ENCODE measurements around the gene B4GALT5.

B4GALT5 gene

DNA sequence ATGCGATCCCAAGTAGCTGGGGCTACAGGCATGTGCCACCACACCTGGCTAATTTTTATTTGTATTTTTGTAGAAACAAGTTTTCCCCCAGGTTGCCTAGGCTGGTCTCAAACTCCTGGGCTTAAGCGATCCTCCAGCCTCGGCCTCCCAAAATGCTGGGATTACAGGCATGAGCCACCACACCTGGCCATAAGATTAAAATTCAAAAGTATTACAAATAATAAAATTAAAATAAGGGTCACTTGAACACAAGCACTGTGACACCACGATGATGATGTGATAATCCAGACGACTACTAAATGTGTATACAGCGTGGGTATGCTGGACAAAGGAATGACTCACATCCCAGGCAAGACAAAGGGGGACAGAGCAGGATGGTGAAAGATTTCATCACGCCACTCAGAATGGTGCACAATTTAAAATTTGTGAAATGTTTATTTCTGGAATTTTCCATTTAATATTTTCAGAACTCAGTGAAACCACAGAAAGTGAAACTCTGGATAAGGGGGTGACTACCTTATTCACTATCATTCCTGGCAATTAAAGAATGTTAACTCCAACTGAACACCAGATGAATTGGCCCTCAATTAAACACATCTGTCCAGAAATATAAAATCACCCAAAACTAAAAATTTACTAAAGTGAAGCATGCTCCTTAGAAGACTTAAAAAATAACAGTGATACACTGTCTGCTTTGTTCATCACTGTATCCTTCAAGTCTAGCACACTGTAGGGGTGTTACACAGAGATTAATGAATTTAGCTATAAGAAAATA lies 13.1 kb downstream of the B4GALT5 start:
- peak in 1 of 2 donors; percentile 19 for DNase-seq

- no peak for DNase-seq
These were observed 14.3 kb downstream of the B4GALT5 start for GRCh38 chr20:49699200-49699992.

DNA sequence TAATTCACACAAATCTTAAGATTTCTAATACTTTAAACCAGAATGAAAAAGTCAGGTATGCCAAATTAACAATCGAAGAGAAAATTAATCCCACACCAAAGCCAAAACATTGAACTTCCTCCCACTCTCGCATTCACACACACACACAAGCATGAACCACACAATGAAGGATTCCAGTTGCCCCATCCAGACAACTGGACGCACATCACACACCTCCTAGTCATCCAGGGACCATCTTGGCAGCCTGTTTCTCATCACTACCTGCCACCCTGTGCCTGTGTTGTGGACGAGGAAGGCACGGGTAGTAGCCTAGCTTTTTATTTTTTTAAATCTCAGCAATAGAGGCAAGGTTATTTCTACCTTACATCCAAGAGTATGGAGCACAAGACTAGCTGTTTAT lies 15.2 kb downstream of the B4GALT5 start:
- no peak for DNase-seq

GRCh38 chr20:49697071-49697470 lies 16.6 kb downstream of the B4GALT5 start:
- DNase-seq: no peak

DNA sequence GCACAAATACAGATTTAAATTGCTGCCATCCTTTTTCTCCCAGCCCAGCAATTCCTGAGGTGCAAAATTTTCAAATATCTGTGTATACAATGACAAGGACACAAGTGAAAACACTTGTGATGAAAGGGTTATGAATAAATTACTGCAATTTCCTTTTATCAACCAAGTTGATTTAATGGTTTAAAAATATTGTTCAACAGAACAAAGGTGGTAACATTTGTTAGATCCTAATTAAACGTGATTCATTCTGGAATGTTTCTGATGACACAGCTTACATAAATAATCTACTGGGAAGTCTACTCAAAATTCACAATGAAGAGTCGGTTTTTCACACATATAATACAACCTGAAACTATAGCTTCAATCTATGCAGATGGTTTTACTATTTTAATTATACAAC lies 17.1 kb downstream of the B4GALT5 start:
- no peak for DNase-seq

- DNase-seq: no peak
These were observed 17.8 kb downstream of the B4GALT5 start for GRCh38 chr20:49695830-49696229.

DNA sequence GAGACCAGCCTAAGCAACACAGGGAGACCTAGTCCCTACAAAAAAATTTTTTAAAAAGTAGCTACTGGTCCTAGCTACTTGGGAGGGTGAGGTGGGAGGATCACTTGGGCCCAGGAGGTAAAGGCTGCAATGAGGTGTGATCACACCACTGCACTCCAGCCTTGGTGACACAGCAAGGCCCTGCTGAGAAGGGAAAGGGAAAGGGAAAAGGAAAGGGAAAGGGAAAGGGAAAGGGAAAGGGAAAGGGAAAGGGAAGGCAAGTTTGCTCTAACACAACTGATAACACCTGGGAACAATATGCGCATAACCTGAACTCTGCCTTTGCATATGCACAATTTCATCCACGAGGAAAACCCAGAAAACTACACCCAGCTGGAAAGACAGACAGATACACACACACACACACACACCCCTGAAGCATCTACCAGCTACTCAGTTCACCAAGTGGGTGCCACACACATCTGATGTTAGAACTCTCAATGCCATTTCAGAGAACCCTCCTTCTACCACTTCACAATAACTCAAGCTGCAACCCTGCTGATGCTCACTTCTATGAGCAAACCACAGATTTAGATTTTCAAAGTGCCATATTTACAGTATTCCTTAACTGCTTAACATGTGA lies 19.1 kb downstream of the B4GALT5 start:
- no peak for DNase-seq

DNA sequence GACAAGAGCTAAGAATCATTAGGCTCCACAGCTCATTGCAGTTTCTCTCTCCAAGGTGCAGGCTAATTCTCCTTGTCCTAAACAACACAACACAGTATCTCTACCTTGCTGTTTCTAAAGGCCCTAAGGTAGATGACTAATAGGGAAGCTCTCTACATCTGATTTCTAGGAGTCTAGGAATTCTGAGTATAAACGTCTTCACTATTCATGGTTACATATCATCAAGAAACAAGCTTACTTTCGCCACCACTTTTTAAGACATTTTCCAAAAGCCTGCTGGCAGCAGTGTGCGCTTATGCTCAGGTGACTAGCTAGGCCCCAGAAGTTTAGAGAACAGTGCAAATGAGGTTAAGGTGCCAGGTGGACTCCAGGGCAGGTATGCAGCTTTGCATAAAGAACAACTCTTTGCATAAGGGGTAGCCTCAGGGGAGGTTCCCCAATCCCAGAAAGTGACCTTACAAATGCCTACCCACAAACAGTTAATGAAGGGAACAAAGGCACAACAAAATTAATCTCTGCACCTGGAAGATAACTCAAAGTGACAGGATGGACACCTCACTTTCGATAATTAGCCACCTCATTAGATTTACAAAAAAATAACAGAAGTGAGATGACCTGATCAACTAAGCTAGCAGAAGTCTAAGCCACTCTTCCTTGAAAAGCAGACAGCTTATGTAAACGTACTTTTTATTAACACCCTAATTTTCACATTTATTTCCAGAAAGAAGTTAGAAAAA lies 20.1 kb downstream of the B4GALT5 start:
- DNase-seq: no peak

DNA sequence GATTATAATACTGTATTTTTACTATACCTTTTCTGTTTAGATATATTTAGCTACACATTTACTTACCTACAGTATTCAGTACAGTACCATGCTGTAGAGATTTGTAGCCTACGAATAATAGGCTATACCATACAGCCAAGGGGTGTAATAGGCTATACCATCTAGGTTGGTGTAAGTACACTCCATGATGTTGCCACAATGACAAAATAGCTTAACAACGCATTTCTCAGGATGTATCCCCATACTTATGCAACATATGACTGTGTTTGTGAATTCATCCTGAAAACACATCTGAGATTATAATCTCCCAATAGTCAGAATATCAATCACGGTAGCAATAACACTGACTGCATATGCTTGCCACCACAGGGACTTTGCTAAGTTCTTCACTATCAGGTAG lies 20.7 kb downstream of the B4GALT5 start:
- no peak for DNase-seq

DNA sequence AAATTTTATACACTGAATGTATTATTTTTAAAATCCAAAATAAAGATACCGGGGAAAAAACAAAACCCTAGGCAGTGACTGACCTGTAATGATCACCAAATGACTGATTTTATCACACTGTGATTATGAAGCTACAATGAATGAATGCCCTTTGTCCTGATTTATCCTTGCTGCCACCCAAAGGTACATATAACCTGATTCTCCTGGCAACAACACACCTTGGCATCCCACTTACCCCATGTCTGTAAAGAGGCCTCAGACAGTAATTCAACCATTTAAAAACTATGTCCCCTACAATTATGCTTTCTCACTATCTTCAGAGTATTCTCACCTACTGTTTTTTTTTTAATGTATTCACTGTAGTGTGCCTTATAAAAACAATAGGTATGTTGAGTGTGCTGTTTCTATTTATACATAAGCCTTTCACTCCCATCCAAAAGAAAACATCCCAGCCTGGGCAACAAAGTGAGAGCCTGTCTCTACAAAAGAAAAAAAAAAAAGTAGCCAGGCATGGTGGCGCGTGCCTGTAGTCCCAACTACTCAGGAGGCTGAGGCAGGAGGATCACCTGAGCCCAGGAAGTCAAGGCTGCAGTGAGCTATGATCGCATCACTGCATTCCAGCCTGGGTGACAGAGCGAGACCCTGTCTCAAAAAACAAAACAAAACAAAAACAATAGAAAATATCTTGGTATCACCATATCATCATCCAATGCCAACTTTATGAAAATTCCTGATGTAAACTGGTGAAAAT lies 21.7 kb downstream of the B4GALT5 start:
- no peak for DNase-seq

DNA sequence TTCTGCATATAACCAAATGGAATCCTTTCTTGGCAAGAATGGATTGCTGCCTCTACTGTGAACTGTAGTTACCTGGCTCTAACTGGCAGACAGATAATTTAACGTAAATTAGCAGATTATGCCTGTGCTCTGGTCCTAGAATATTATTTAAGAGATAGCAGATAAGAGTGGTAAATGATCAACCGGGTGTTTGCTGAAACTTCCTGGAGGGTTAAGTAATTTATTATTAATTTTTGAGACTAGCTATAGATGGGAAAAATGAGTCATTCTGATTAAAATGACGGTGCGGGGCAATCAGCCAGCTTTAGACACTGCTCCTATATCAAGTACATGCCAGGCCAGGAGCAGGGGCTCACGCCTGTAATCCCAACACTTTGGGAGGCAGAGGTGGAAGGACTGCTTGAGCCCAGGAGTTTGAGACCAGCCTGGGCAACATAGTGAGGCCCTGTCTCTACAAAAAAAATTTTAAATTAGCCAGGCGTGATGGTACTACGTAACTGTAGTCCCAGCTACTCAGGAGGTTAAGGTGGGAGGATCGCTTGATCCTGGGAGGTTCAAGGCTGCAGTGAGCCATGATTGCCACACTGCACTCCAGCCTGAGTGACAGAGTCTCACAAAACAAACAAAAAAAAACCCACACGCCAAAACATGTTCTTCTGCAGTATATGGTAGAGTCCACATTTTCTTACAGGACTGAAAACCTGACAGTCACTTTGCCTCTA lies 22.6 kb downstream of the B4GALT5 start:
- no peak for DNase-seq

GRCh38 chr20:49687595-49688567 lies 25.8 kb downstream of the B4GALT5 start:
- no peak for DNase-seq

- no peak for DNase-seq
These were observed 27.9 kb downstream of the B4GALT5 start for GRCh38 chr20:49685809-49686208.

DNA sequence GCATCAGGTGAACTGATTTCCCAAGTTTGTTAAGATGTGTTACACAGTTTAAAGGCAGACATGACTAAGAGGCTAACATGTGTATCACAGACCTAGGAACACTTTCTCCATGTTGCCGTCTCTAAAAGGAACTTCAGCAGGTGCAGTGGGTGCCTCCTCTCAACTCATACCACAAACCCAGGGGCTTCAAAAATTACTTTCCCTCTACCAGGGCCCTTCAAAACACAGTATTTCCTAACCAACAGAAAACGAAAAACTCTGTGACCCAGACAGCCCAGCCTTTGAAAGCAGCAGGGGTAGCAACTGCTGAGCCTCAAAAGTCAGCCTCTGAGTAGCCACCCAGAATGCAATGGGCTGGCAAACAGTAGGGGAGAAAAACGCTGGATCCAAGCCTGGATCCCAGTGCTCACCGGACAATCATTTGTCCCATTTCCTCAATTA lies 28.5 kb downstream of the B4GALT5 start:
- no peak for DNase-seq

DNA sequence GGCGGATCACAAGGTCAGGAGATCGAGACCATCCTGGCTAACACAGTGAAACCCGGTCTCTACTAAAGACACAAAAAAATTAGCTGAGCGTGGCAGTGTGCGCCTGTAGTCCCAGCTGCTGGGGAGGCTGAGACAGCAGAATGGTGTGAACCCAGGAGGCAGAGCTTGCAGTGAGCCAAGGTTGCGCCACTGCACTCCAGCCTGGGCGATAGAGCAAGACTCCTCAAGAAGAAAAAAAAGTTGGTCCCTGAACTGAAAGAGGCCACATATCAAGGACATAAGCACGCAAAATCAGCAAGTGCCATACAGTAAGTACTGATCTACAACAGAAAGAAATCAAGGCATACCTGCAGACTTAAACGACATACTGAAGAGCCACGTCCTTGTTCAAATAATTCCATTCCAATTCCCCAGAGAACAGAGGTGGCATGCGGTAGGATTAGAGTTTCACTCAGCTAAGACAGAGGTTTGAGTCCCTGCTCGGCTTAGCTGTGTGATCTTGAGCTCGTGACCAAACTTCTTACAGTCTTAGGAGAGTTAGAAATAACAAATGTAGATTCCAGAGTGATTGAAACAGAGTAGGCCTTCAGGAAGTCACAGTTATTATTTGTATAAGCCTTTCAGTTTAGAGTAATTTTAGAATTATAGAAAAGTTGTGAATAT lies 29.2 kb downstream of the B4GALT5 start:
- no peak for DNase-seq

GRCh38 chr20:49682798-49683197 lies 30.9 kb downstream of the B4GALT5 start:
- DNase-seq: no peak

GRCh38 chr20:49682278-49682677 lies 31.4 kb downstream of the B4GALT5 start:
- DNase-seq: no peak

DNA sequence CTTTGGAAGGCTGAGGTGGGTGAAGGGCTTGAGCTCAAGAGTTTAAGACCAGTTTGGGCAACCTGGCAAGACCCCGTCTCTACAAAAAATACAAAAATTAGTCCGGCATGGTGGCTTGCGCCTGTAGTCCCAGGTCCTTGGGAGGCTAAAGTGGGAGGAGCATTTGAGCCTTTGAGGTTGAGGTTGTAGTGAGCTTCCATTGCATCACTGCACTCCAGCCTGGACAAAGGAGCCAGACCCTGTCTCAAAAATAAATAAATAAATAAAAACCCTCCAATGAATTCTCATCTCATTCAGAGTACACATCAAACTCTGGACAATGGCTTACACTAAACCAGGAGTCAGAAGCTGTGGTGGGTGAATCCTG lies 31.8 kb downstream of the B4GALT5 start:
- DNase-seq: no peak

DNA sequence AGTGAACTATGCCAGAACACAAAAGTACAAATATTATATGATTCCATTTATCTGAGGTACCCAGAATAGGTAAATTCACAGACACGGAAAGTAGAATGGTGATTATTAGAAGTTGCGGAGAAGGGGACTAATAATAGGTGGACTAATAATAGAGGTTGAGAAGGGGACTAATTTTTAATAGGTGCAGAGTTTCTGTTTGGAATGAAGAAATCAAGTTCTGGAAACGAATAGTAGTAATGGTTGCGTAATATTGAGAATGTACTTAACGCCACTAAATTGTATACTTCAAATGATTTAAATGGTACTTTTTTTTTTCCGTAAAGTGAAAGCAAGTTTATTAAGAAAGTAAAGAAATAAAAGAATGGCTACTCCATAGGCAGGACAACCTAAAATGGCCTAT lies 33.2 kb downstream of the B4GALT5 start:
- no peak for DNase-seq

DNA sequence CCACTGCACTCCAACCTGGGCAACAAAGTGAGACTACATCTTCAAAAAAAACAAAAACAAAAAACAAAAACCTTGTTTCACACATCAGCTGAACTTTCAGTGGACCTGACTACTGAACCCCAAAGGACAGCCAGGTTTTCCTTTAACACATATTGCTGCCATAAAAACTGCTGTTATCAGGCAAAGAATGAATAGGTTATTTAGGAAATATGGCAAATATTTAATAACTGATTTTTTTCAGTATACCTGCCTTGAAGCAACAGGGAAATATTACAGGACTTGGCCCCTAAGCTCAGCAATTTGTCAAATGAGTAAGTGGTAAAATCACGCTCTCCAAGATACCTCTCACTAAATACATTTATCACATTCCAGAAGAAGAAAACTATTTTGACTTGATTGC lies 34.0 kb downstream of the B4GALT5 start:
- no peak for DNase-seq
